Measurements from ENCODE around the gene ARHGAP29.

The ARHGAP29 gene

GRCh38 chr1:94125551-94126514 lies 111.6 kb downstream of the ARHGAP29 start:
- DNase-seq: no peak

- no peak for DNase-seq
Measured at GRCh38 chr1:94124538-94124937, 112.8 kb downstream of the ARHGAP29 start.

- no peak for DNase-seq
Measured at GRCh38 chr1:94122201-94122970, 115.0 kb downstream of the ARHGAP29 start.
